ENCODE data around the gene PDCD2L.

PDCD2L gene

DNA sequence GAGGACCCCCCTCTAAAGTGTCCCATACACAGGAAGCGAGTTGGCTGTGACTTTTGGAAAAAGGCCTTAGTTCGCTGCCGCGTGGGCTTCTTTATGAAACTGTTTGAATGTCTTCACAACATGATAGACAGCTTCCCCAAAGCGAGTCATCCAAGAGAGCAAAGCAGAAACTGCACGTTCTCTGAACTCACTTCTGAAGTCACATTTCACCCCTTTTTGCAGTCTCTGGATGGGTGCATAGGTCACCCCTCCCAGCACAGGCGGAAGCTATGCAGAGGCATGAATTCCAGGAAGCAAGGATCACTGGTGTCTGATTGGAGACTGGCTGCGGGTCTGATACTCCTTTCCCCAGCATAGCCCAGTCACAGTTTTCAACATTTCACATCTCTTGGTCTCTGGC lies 28.6 kb upstream of the PDCD2L start:
- Histone ChIP-seq H3K9me3 (ENCODE audit: insufficient read depth, low read length) (no peaks in the 10 kb centered on the region), H2AFZ (ENCODE audit: low read depth, low read length, severe bottlenecking) (no peak overlapping the region), H3K79me2 (ENCODE audit: insufficient read depth, low read length) (peaks cover 16% of the 10 kb centered on the region; the same call in 1 of the 2 replicates), H3F3A (ENCODE audit: insufficient read depth) (no peaks in the 10 kb centered on the region), H3K27me3 (ENCODE audit: low read length) (no peaks in the 10 kb centered on the region), H3K4me2 (ENCODE audit: low read depth, low read length, poor library complexity, severe bottlenecking) (no peak overlapping the region), H3K4me3 (ENCODE audit: insufficient read depth, low read length, poor library complexity, severe bottlenecking) (no peak overlapping the region), H3K27ac (ENCODE audit: low read depth, low read length) (no peak overlapping the region), H3K9ac (ENCODE audit: low read length) (no peak overlapping the region), H3K9me2 (replicated peaks; ENCODE audit: insufficient read depth, low read length) (no peaks in the 10 kb centered on the region), H3K36me3 (ENCODE audit: low read length) (peaks cover 10% of the 10 kb centered on the region), H4K20me1 (ENCODE audit: low read depth, low read length) (no peaks in the 10 kb centered on the region)
- no peak for TF ChIP-seq EZH2phosphoT487 (conservative IDR thresholded peaks at IDR 0.05; ENCODE audit: low read length)
- no peak for TF ChIP-seq CTCF (IDR thresholded peaks at IDR 0.05; ENCODE audit: insufficient read depth, low read length, poor library complexity, severe bottlenecking)

- Histone ChIP-seq H3F3A (ENCODE audit: insufficient read depth) (no peaks in the 10 kb centered on the region), H3K9me3 (ENCODE audit: insufficient read depth, low read length) (no peaks in the 10 kb centered on the region), H3K36me3 (ENCODE audit: low read length) (peaks cover 13% of the 10 kb centered on the region), H4K20me1 (ENCODE audit: low read depth, low read length) (no peaks in the 10 kb centered on the region), H3K4me3 (ENCODE audit: insufficient read depth, low read length, poor library complexity, severe bottlenecking) (no peak overlapping the region), H3K4me2 (ENCODE audit: low read depth, low read length, poor library complexity, severe bottlenecking) (no peak overlapping the region), H3K9ac (ENCODE audit: low read length) (no peak overlapping the region), H3K27ac (ENCODE audit: low read depth, low read length) (no peak overlapping the region), H3K9me2 (replicated peaks; ENCODE audit: insufficient read depth, low read length) (no peaks in the 10 kb centered on the region), H3K27me3 (ENCODE audit: low read length) (no peaks in the 10 kb centered on the region), H3K79me2 (ENCODE audit: insufficient read depth, low read length) (0 out of 2 replicates have a peak, but pooled peaks cover under 1% of the 10 kb centered on the region), H2AFZ (ENCODE audit: low read depth, low read length, severe bottlenecking) (no peak overlapping the region)
- no peak for TF ChIP-seq CTCF (IDR thresholded peaks at IDR 0.05; ENCODE audit: insufficient read depth, low read length, poor library complexity, severe bottlenecking)
- TF ChIP-seq EZH2phosphoT487 (conservative IDR thresholded peaks at IDR 0.05; ENCODE audit: low read length) = no peak
Observed at GRCh38 chr19:34380639-34381241, 23.5 kb upstream of the PDCD2L start.

DNA sequence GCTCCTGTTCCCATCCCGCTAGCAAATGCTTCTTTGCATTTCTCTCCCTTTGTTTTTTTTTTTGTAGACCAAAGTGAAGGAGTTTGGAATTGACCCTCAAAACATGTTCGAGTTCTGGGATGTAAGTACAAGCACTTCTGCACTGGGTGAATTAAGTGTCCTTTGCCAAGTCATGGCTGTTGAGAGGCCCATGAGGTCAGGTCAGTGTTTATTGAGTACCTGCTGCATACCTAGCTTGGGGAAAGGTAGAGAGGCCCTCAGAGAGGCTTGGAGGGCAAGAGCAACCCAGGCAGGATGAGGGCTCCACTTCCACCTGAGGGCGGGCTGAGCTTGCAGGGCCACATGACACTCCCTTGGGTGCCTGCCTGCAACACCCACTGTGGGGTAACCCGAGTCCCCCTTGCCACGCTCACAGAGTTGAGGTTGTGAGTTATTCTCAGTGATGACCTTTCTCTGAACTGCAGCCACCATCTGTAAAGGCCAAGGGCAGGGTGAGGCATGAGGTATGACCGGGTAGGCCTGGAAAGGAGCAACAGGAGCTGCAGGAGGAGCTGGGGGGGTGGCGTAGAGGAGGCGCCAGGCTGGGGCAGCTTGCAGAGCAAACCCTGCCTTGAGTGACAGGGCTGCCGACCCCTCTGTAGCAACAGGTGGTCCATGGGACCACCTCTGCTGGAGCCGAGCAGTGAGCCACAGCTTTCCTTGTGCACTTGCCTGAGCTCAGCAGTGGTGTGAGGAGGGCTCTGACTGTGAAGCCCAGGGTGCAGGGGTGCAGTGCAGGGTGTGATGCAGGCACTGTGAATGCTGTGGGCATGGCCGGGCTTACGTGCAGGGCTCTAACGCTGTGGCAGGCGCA lies 22.6 kb upstream of the PDCD2L start:
- Histone ChIP-seq H2AFZ (ENCODE audit: low read depth, low read length, severe bottlenecking) (no peak overlapping the region), H4K20me1 (ENCODE audit: low read depth, low read length) (no peaks in the 10 kb centered on the region), H3K79me2 (ENCODE audit: insufficient read depth, low read length) (no peaks in the 10 kb centered on the region), H3K4me3 (ENCODE audit: insufficient read depth, low read length, poor library complexity, severe bottlenecking) (no peak overlapping the region), H3K27me3 (ENCODE audit: low read length) (no peaks in the 10 kb centered on the region), H3K9me3 (ENCODE audit: insufficient read depth, low read length) (no peaks in the 10 kb centered on the region), H3K9ac (ENCODE audit: low read length) (no peak overlapping the region), H3K9me2 (replicated peaks; ENCODE audit: insufficient read depth, low read length) (no peaks in the 10 kb centered on the region), H3K4me2 (ENCODE audit: low read depth, low read length, poor library complexity, severe bottlenecking) (no peak overlapping the region), H3K27ac (ENCODE audit: low read depth, low read length) (no peak overlapping the region), H3F3A (ENCODE audit: insufficient read depth) (no peaks in the 10 kb centered on the region), H3K36me3 (ENCODE audit: low read length) (peaks cover 11% of the 10 kb centered on the region; the same call in 1 of the 2 replicates)
- no peak for TF ChIP-seq CTCF (IDR thresholded peaks at IDR 0.05; ENCODE audit: insufficient read depth, low read length, poor library complexity, severe bottlenecking)
- TF ChIP-seq EZH2phosphoT487 (conservative IDR thresholded peaks at IDR 0.05; ENCODE audit: low read length) = no peak
